Fibroblast of lung (primary cell): Measurements from ENCODE around the gene MTERF4. TPM values are rescaled to one million over a fixed set of nuclear protein-coding genes. Genes with fewer than 3 reads are reported as not detected.

Experiments
- DNase-seq, 2 donors: peaks; one replicate each; pipeline versions ENCODE4 v3.0.0 to v3.0.0-alpha.2; 2010; ENCODE audit warnings: low read depth in 2 of 2
- H2AFZ ChIP-seq: 2 replicates; pipeline ENCODE4 v1.5.1; 2012; ENCODE audit warnings: low read length, control low read depth, inconsistent platforms
- H3K27ac ChIP-seq: 2 replicates; pipeline ENCODE4 v1.5.1; 2011; ENCODE audit warnings: low read length, control low read depth; ENCODE audit not compliant: insufficient read depth
- H3K27me3 ChIP-seq: 2 replicates; pipeline ENCODE4 v1.5.1; 2011; ENCODE audit warnings: mild to moderate bottlenecking, low read length; ENCODE audit not compliant: control insufficient read depth, insufficient read depth
- H3K36me3 ChIP-seq: 2 replicates; pipeline ENCODE4 v1.5.1; 2011; ENCODE audit warnings: low read length; ENCODE audit not compliant: control insufficient read depth, insufficient read depth
- H3K4me1 ChIP-seq: 2 replicates; pipeline ENCODE4 v1.5.1; 2011; ENCODE audit warnings: low read length; ENCODE audit not compliant: control insufficient read depth, insufficient read depth; ENCODE audit errors: extremely low read depth
- H3K4me2 ChIP-seq: 2 replicates; pipeline ENCODE4 v1.5.1; 2011; ENCODE audit warnings: low read length, control low read depth; ENCODE audit not compliant: insufficient read depth; ENCODE audit errors: extremely low read depth
- H3K4me3 ChIP-seq, 4 experiments: fragments of 200-600 bp in 1 of 4; sonication (generic) in 1 of 4; replicated peaks in 1 of 4; 2 replicates each; pipeline ENCODE4 v1.5.1; 2011 to 2016; ENCODE audit warnings: low read length in 4 of 4, low read depth in 3 of 4, mild to moderate bottlenecking in 3 of 4, control low read depth in 2 of 4, inconsistent platforms in 1 of 4, mixed read lengths in 1 of 4; ENCODE audit not compliant: insufficient read depth in 1 of 4; ENCODE audit errors: control extremely low read depth in 1 of 4
- H3K79me2 ChIP-seq: 2 replicates; pipeline ENCODE4 v1.5.1; 2012; ENCODE audit warnings: mild to moderate bottlenecking, low read length, inconsistent platforms; ENCODE audit not compliant: control insufficient read depth, insufficient read depth
- H3K9ac ChIP-seq: 2 replicates; pipeline ENCODE4 v1.5.1; 2011; ENCODE audit warnings: mild to moderate bottlenecking, low read length, control low read depth; ENCODE audit not compliant: insufficient read depth
- H3K9me3 ChIP-seq: 2 replicates; pipeline ENCODE4 v1.5.1; 2012; ENCODE audit warnings: low read depth, low read length; ENCODE audit not compliant: control insufficient read depth, insufficient read depth
- H4K20me1 ChIP-seq: 2 replicates; pipeline ENCODE4 v1.5.1; 2011; ENCODE audit warnings: low read length; ENCODE audit not compliant: control insufficient read depth, insufficient read depth; ENCODE audit errors: extremely low read depth
- CTCF ChIP-seq, 2 donors: IDR thresholded peaks in 1 of 2; conservative IDR thresholded peaks in 1 of 2; 1 replicate in 1 of 2; 2 replicates in 1 of 2; pipeline ENCODE4 v1.5.1; 2011 to 2012; ENCODE audit warnings: low read length in 2 of 2, control low read depth in 1 of 2, inconsistent platforms in 1 of 2, low read depth in 1 of 2, mild to moderate bottlenecking in 1 of 2
- EZH2 ChIP-seq: IDR thresholded peaks from 2 replicates; pipeline ENCODE4 v1.5.1; 2012; ENCODE audit warnings: low read length, control low read depth, mild to moderate bottlenecking; ENCODE audit errors: missing control alignments
- polyA plus RNA-seq, 2 donors: library from polyadenylated mRNA; depleted of rRNA in 1 of 2; stranded (reverse) in 1 of 2; unstranded in 1 of 2; fragments of >200 nt; gene quantifications; 2 replicates each; pipeline ENCODE4 v1.2.1, GENCODE V29; 2011 to 2012; ENCODE audit warnings: missing spikeins in 1 of 2
- total RNA-seq: library from RNA; depleted of rRNA; stranded (reverse); fragments of >200 nt; gene quantifications from 2 replicates; pipeline ENCODE4 v1.2.1, GENCODE V29; 2014

Gene MTERF4
- total and polyA plus RNA-seq, 2 donors (not counting 1 experiment from before 2014, with no cell fraction given): 31.7 to 35.5 TPM

GRCh38 chr2:241148239-241148638 lies 46.2 kb upstream of the MTERF4 start:
- H3K9me3 ChIP-seq: no peaks in the 10 kb centered on the region
- H3K79me2 ChIP-seq: peaks cover 16% of the 10 kb centered on the region
- H3K9ac ChIP-seq: no peak overlapping the region
- H3K4me3 ChIP-seq: peak overlapping the region in 3 of 4 experiments; percentile 55 to 90 (median 67)
- H3K36me3 ChIP-seq: no peaks in the 10 kb centered on the region
- no peaks in the 10 kb centered on the region for H3K27me3 ChIP-seq
- peaks cover 13% of the 10 kb centered on the region for H3K4me1 ChIP-seq
- no peak for TF ChIP-seq CTCF (conservative IDR thresholded peaks at IDR 0.05 in 1 of 2, IDR thresholded peaks at IDR 0.05 in 1 of 2; ENCODE audit: low read depth in 1 of 2, low read length in 2 of 2)
- H4K20me1 ChIP-seq: no peaks in the 10 kb centered on the region
- no peak for DNase-seq
- no peak overlapping the region for H3K27ac ChIP-seq
- peak overlapping the region; percentile 95 for H3K4me2 ChIP-seq
- peak overlapping the region; percentile 72 for H2AFZ ChIP-seq

DNA sequence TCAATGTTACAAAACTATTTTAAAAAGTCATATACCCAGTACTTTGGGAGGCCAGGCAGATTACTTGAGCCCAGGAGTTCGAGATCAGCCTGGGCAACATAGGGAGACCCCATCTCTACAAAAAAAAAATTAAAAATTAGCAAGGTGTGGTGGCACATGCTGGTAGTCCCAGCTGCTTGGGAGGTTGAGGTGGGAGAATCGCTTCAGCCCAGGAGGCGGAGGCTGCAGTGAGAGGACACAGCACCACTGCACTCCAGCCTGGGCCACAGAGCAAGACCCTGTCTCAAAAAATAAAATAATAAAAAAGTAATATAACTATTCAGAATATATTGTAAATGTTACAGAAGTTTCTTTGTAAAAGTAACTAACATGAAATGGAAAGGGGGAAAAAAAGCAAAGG lies 45.2 kb upstream of the MTERF4 start:
- Histone ChIP-seq H3K4me3 (no peak overlapping the region), H4K20me1 (no peaks in the 10 kb centered on the region), H3K79me2 (peaks cover 15% of the 10 kb centered on the region), H3K27me3 (no peaks in the 10 kb centered on the region), H3K27ac (no peak overlapping the region), H3K36me3 (no peaks in the 10 kb centered on the region), H3K9me3 (no peaks in the 10 kb centered on the region), H2AFZ (no peak overlapping the region), H3K9ac (no peak overlapping the region), H3K4me2 (no peak overlapping the region), H3K4me1 (peaks cover 13% of the 10 kb centered on the region)
- no peak for TF ChIP-seq CTCF (conservative IDR thresholded peaks at IDR 0.05 in 1 of 2, IDR thresholded peaks at IDR 0.05 in 1 of 2; ENCODE audit: low read depth in 1 of 2, low read length in 2 of 2)
- no peak for TF ChIP-seq EZH2
- no peak for DNase-seq

GRCh38 chr2:241146286-241146685 lies 44.2 kb upstream of the MTERF4 start:
- Histone ChIP-seq H3K79me2 (peaks cover 7% of the 10 kb centered on the region), H3K4me1 (peaks cover 7% of the 10 kb centered on the region), H3K4me2 (no peak overlapping the region), H3K36me3 (no peaks in the 10 kb centered on the region), H4K20me1 (no peaks in the 10 kb centered on the region), H3K9me3 (no peaks in the 10 kb centered on the region), H3K27ac (no peak overlapping the region), H3K4me3 (no peak overlapping the region), H2AFZ (no peak overlapping the region), H3K9ac (no peak overlapping the region), H3K27me3 (no peaks in the 10 kb centered on the region)
- DNase-seq: no peak
- TF ChIP-seq CTCF (conservative IDR thresholded peaks at IDR 0.05 in 1 of 2, IDR thresholded peaks at IDR 0.05 in 1 of 2; ENCODE audit: low read depth in 1 of 2, low read length in 2 of 2) (no peak), EZH2 (no peak)
